ENCODE results near the gene ATP6AP2. TPM values are rescaled to one million over a fixed set of nuclear protein-coding genes. Genes with fewer than 3 reads are reported as not detected.

ATP6AP2 gene
- total and polyA plus RNA-seq, 2 of the 8 experiments (the other 6 are each of a cell fraction or from before 2014, with no cell fraction given) = 66.0 to 86.2 TPM

GRCh38 chrX:40607381-40607780 lies 26.6 kb downstream of the ATP6AP2 start (continued):
- no peak for TF ChIP-seq GABPA (IDR thresholded peaks at IDR 0.05; ENCODE audit: borderline replicate concordance, insufficient read depth, low read length)
- no peak for TF ChIP-seq ATF3 (IDR thresholded peaks at IDR 0.05; ENCODE audit: insufficient read depth, low read depth, low read length)
- no peak for TF ChIP-seq RFX5 (IDR thresholded peaks at IDR 0.05; ENCODE audit: borderline replicate concordance, low read depth, low read length)
- no peak for TF ChIP-seq SIRT6 (IDR thresholded peaks at IDR 0.05; ENCODE audit: low read length)
- no peak for TF ChIP-seq SUZ12 (IDR thresholded peaks at IDR 0.05; ENCODE audit: low read length)
- no peak for TF ChIP-seq SIN3A (conservative IDR thresholded peaks at IDR 0.05 in 1 of 2, IDR thresholded peaks at IDR 0.05 in 1 of 2; ENCODE audit: low read depth in 1 of 2, low read length in 2 of 2)
- TF ChIP-seq TEAD4 (IDR thresholded peaks at IDR 0.05; ENCODE audit: low read depth, low read length) = no peak
- TF ChIP-seq MAX (IDR thresholded peaks at IDR 0.05) = no peak
- no peak for TF ChIP-seq BCL11A (IDR thresholded peaks at IDR 0.05; ENCODE audit: low read depth in 2 of 2, low read length in 2 of 2)
- no peak for TF ChIP-seq NANOG (IDR thresholded peaks at IDR 0.05; ENCODE audit: insufficient read depth, low read depth, low read length, poor library complexity, severe bottlenecking)
- no peak for TF ChIP-seq CTCF (IDR thresholded peaks at IDR 0.05; ENCODE audit: control extremely low read depth in 1 of 3, insufficient read depth in 1 of 3, low read depth in 1 of 3, low read length in 3 of 3)
- no peak for TF ChIP-seq POLR2A (IDR thresholded peaks at IDR 0.05; ENCODE audit: control extremely low read depth in 1 of 2, low read depth in 2 of 2, low read length in 2 of 2)
- TF ChIP-seq CTBP2 (IDR thresholded peaks at IDR 0.05; ENCODE audit: borderline replicate concordance, insufficient read depth, insufficient read length, low read length) = no peak
- TF ChIP-seq ASH2L (IDR thresholded peaks at IDR 0.05; ENCODE audit: low read length) = no peak
- TF ChIP-seq CHD2 (IDR thresholded peaks at IDR 0.05; ENCODE audit: low read length) = no peak
- no peak for TF ChIP-seq TAF7 (optimal IDR thresholded peaks at IDR 0.05; ENCODE audit: borderline replicate concordance, low read depth, low read length)
- no peak for TF ChIP-seq POU5F1 (IDR thresholded peaks at IDR 0.05; ENCODE audit: low read depth, low read length)
